GM12892 (cell line): ENCODE data around the gene GALNT18.

Source experiments
- POLR2A ChIP-seq: IDR thresholded peaks from 2 replicates; pipeline ENCODE4 v1.6.1; 2011; ENCODE audit warnings: low read depth, low read length, control low read depth
- POLR2AphosphoS5 ChIP-seq: IDR thresholded peaks from 2 replicates; pipeline ENCODE4 v1.6.1; 2011; ENCODE audit warnings: low read depth, low read length, control low read depth
- TAF1 ChIP-seq: IDR thresholded peaks from 2 replicates; pipeline ENCODE4 v1.6.1; 2011; ENCODE audit warnings: low read depth, mild to moderate bottlenecking, control low read depth, low read length, borderline replicate concordance

- TF ChIP-seq POLR2A (no peak), POLR2AphosphoS5 (no peak), TAF1 (no peak)
Measured at GRCh38 chr11:11605821-11606450, 15.9 kb downstream of the GALNT18 start.
